Transverse colon (tissue), 4 donors: ENCODE results near the gene TDRD9. TPM values are rescaled to one million over a fixed set of nuclear protein-coding genes. Genes with fewer than 3 reads are reported as not detected.

ENCODE experiments used
- DNase-seq: peaks from one replicate; pipeline ENCODE4 v3.0.0-alpha.2; 2019
- H3K27ac ChIP-seq, 4 donors: fragments of 200-600 bp; sonication (generic); 2 replicates each; pipeline ENCODE4 v1.5.1; 2016 to 2018; ENCODE audit warnings: inconsistent platforms in 4 of 4
- H3K27me3 ChIP-seq: fragments of 200-600 bp; sonication (generic); 2 replicates; pipeline ENCODE4 v1.5.1; 2017; ENCODE audit warnings: inconsistent platforms
- H3K36me3 ChIP-seq, 4 donors: fragments of 200-600 bp; sonication (generic); 2 replicates each; pipeline ENCODE4 v1.5.1; 2017 to 2019; ENCODE audit warnings: inconsistent platforms in 4 of 4
- H3K4me1 ChIP-seq, 4 donors: fragments of 200-600 bp; sonication (generic); 2 replicates each; pipeline ENCODE4 v1.5.1; 2017 to 2020; ENCODE audit warnings: inconsistent platforms in 4 of 4
- H3K4me3 ChIP-seq, 4 donors: fragments of 200-600 bp; sonication (generic); 1 replicate in 1 of 4; 2 replicates in 3 of 4; pipeline versions ENCODE4 v1.5.1 to v1.6.1; 2017 to 2019; ENCODE audit warnings: inconsistent platforms in 4 of 4
- H3K9me3 ChIP-seq, 2 donors: fragments of 200-600 bp; sonication (generic); 2 replicates each; pipeline ENCODE4 v1.5.1; 2017 to 2019; ENCODE audit warnings: inconsistent platforms in 2 of 2
- CTCF ChIP-seq, 5 experiments: fragments of 200-600 bp in 3 of 5; fragments of 450-650 bp in 2 of 5; sonication (generic) in 3 of 5; IDR thresholded peaks; 1 replicate in 2 of 5; 2 replicates in 3 of 5; pipeline ENCODE4 v1.5.1; 2016 to 2017; ENCODE audit warnings: antibody characterized with exemption in 5 of 5, inconsistent platforms in 3 of 5, mild to moderate bottlenecking in 2 of 5, moderate library complexity in 1 of 5
- EP300 ChIP-seq: sonication (generic); formaldehyde crosslinking; IDR thresholded peaks from one replicate; pipeline ENCODE4 v1.6.1; 2017; ENCODE audit warnings: antibody characterized with exemption, low read depth
- POLR2A ChIP-seq: fragments of 450-650 bp; IDR thresholded peaks from one replicate; pipeline ENCODE4 v1.6.1; 2016; ENCODE audit warnings: antibody characterized with exemption, mild to moderate bottlenecking, moderate library complexity
- POLR2AphosphoS5 ChIP-seq, 3 donors: sonication (generic); formaldehyde crosslinking; IDR thresholded peaks; one replicate each; pipeline ENCODE4 v1.6.1; 2016; ENCODE audit warnings: antibody characterized with exemption in 3 of 3
- WGBS, 2 donors: methylation state at CpG; one replicate each; pipeline ENCODE4 v1.1.5; 2018; ENCODE audit warnings: low coverage in 1 of 2; 5-methylcytosine and 5-hydroxymethylcytosine counted together
- in situ Hi-C, 4 donors: fragments of 200-750 bp; cut with MboI; loops; one replicate each; pipeline versions ENCODE4 v1.15.0 to v1.15.1; 2017; ENCODE audit warnings: low sequenced_read_pairs in 3 of 4, low pct_ligation_motif_present in 1 of 4, low pct_unique_long_range_greater_than_20kb in 1 of 4
- intact Hi-C: fragments of 100-400 bp; cut with DNase I; formaldehyde crosslinking; loops from one replicate; pipeline ENCODE4 v1.15.1; 2023; ENCODE audit warnings: low total_unique reads
- total RNA-seq, 4 donors: library from RNA; depleted of rRNA; stranded (reverse); fragments of >200 nt; gene quantifications; one replicate each; pipeline ENCODE4 v1.1.0, GENCODE V29; 2016

The TDRD9 gene
- total RNA-seq, 4 donors from 2014 or later, result 0.55 to 0.79 TPM; not detected in 2

DNA sequence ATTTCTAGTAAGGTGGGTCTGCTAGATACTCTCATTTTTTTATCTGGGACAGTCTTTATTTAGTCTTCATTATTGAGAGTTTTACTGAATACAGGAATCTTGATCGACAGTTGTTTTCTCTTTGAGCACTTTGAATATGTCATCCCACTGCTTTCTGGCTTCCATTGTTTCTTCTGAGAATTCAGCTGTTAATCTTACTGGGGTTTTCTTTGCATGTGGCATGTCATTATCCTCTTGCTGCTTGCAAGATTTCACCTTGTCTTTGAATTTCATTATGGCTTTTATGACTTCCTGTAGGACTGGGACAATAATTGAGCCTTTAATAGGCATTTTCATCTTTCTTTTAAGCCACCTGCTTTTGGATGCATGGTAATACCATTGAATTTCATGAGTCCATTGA is 60.8 kb downstream of the TDRD9 start:
- in situ Hi-C loops, result loop anchor here in 3 of 4 donors (10.0 to 25.0 kb wide), 2 partner anchors 177 to 184 kb away; no protein-coding TSS in a partner anchor
- H3K27ac ChIP-seq, result no peak overlapping the region
- H3K36me3 ChIP-seq, result no peaks in the 10 kb centered on the region
- no peaks in the 10 kb centered on the region for H3K4me1 ChIP-seq
- intact Hi-C loops, result loop anchor here (10.0 kb wide), 1 partner anchor 174 kb away; no protein-coding TSS in a partner anchor
- no peak for DNase-seq
- TF ChIP-seq POLR2A (no peak), EP300 (no peak)
- peaks cover 0 to 3% of the 10 kb centered on the region in 2 donors for H3K9me3 ChIP-seq
- WGBS, 2 donors, result 91 to 96% methylated on average over 1 of the region's 1 CpG
- H3K27me3 ChIP-seq, result peaks cover 16% of the 10 kb centered on the region
- no peak overlapping the region for H3K4me3 ChIP-seq

GRCh38 chr14:103989964-103990363 is 61.7 kb downstream of the TDRD9 start:
- H3K27me3 ChIP-seq, result peaks cover 21% of the 10 kb centered on the region
- no peaks in the 10 kb centered on the region for H3K4me1 ChIP-seq
- no peak overlapping the region for H3K27ac ChIP-seq
- no peak for TF ChIP-seq POLR2A
- no peak for TF ChIP-seq POLR2AphosphoS5 (IDR thresholded peaks at IDR 0.05)
- no peak for TF ChIP-seq CTCF (IDR thresholded peaks at IDR 0.05)
- peaks cover 0 to 3% of the 10 kb centered on the region in 2 donors for H3K9me3 ChIP-seq
- intact Hi-C loops, result loop anchor here (10.0 kb wide), 1 partner anchor 175 kb away; no protein-coding TSS in a partner anchor
- in situ Hi-C loops, result loop anchor here in 3 of 4 donors (10.0 to 25.0 kb wide), 2 partner anchors 178 to 185 kb away; no protein-coding TSS in a partner anchor
- H3K4me3 ChIP-seq, result no peak overlapping the region
- H3K36me3 ChIP-seq, result no peaks in the 10 kb centered on the region
- DNase-seq, result no peak
- 91% methylated on average over 4 of the region's 4 CpGs; no CpG with 5 or more reads in 1 of the 2 donors for WGBS, 2 donors

DNA sequence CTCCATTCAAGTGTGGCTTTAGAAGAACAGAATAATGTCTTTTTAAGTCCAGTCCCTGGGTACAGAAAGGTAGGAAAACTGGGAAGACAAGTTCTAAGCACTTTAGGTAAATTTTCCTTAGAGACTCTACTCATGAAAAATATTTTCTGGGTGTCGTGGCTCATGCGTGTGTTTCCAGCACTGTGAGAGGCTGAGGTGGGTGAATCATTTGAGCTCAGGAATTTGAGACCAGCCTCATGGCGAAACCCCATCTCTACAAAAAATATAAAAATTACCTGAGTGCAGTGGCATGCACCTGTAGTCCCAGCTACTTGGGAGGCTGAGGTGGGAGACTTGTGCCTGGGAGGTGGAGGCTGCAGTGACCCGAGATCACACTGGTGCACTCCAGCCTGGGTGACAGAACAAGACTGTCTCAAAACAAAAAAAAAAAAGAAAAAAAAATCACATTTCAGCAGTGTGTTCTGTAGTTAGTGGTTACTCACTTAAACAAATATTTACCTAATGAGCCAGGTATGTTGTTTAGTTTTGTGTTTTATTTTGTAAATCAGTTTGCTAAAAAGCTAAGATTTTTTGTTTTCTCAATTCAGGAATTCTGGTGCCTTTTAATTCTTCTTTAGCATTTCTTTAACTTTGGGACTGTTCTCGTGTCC is 66.4 kb downstream of the TDRD9 start:
- H3K4me1 ChIP-seq, result no peaks in the 10 kb centered on the region
- 76 to 79% methylated on average over 3 to 5 of the region's 5 CpGs for WGBS, 2 donors
- H3K9me3 ChIP-seq, result no peaks in the 10 kb centered on the region
- peaks cover 34% of the 10 kb centered on the region for H3K27me3 ChIP-seq
- intact Hi-C loops, result no loop called here
- H3K27ac ChIP-seq, result no peak overlapping the region
- in situ Hi-C loops, result loop anchor here in 1 of 4 donors (25.0 kb wide), 1 partner anchor 182 kb away; no protein-coding TSS in a partner anchor
- TF ChIP-seq POLR2AphosphoS5 (IDR thresholded peaks at IDR 0.05) (no peak), POLR2A (no peak), CTCF (IDR thresholded peaks at IDR 0.05) (no peak), EP300 (no peak)
- no peak overlapping the region for H3K4me3 ChIP-seq
- H3K36me3 ChIP-seq, result no peaks in the 10 kb centered on the region
- no peak for DNase-seq

DNA sequence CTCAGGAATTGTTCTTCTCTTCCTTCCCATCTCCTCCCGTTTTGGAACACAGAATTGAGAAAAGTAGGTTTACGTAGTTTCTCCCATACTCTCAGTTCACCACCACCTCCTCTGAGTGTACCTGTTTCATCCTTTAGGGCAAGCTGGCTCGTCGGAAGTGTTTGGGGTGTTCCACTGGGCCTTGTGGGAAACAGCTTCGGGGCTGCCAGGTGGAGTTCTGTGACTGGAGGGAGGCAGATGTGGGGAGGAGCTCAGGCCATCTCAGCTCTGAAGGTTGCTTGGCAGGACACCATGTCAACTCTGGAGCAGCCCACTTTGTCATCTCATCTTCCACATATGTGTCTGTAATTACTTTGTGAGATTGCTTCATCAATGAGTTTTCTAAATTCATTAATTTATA is 67.6 kb downstream of the TDRD9 start:
- in situ Hi-C loops (loop anchor here in 1 of 4 donors (25.0 kb wide), 1 partner anchor 184 kb away; no protein-coding TSS in a partner anchor), intact Hi-C loops (no loop called here)
- 70 to 73% methylated on average over 3 to 5 of the region's 5 CpGs for WGBS, 2 donors
- Histone ChIP-seq H3K4me1 (no peaks in the 10 kb centered on the region), H3K4me3 (no peak overlapping the region), H3K9me3 (no peaks in the 10 kb centered on the region), H3K27ac (no peak overlapping the region), H3K36me3 (no peaks in the 10 kb centered on the region), H3K27me3 (peaks cover 34% of the 10 kb centered on the region)
- TF ChIP-seq POLR2A (no peak), EP300 (no peak), POLR2AphosphoS5 (IDR thresholded peaks at IDR 0.05) (no peak), CTCF (IDR thresholded peaks at IDR 0.05) (no peak)
- DNase-seq, result no peak
